GM21423 (cell line): Measurements from ENCODE around the gene IFIT1B.
A peak's percentile ranks its signal among the peaks of the same experiment; 100 is the strongest.
"Not testable (repeated sequence)": the region's sequence is repeated elsewhere in the genome, so short reads cannot be mapped to it uniquely, and the experiment has no call there.

ENCODE experiments used
- ATAC-seq: cut with Tn5 transposase; IDR thresholded peaks from one replicate; pipeline ENCODE4 v1.9.1; 2021; ENCODE audit warnings: mild to moderate bottlenecking, moderate library complexity; ENCODE audit not compliant: unreplicated experiment

Gene IFIT1B, protein sequence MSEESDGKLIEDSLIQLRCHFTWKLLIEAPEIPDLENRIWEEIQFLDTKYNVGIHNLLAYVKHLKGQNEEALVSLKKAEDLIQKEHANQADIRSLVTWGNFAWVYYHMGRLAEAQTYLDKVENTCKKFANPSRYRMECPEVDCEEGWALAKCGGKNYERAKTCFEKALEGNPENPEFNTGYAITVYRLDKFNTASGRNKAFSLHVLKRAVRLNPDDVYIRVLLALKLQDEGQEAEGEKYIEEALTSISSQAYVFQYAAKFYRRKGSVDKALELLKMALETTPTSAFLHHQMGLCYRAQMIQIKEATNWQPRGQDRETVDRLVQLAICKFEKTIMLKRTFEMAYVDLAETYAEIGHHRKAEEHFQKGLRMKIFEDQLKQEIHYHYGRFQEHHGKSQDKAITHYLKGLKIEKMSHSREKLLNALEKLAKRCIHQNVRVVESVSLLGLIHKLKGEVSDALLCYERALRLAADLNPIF

DNA sequence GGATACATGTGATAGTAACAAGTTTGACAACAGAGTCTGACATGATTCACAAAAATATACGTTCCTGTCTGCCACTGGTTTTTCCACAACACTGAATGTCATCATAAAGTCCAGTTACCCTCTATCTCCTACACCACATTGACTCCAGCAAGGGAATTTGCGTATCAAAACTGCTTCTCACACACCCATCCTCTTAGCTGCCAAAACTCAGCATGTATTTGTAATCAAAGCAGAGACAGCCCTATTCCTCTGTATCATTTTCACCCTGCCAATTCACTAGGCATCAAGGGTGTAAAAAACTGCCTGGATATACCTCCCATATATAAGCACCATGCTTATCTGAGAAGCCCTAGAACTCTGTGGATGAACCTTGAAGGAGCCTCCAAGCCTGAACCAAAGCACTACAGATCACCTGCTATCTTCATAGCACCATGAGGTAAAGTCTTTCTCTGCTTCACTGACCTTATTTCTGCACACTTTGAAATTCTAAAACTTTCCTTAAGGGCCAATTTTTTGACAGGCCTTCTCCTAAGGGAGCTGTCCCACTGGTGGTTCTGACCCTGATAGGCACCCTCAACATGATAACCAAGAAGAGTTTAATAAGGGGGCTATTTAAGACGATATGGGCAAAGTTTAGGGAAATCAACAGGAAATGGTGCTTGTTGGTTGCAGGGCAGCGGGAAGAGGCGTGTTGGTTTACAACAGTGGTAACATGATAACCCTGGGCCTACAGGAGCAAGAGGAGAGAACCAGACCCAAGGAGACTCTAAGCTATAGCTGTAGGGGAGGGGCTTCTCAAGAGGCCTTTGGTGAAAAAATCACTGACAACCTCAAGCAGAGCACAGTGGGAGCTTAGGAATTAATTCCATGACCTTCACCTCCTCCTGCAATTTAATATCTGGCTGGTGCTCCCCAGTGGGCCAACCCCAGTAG lies at the start of gene IFIT1B:
Gene IFIT1B, plus strand, starts transcription at position 352 of the 933 bp plus-strand sequence. Its CDS starts 80 bp downstream, at position 432.
- ATAC-seq: no peak

DNA sequence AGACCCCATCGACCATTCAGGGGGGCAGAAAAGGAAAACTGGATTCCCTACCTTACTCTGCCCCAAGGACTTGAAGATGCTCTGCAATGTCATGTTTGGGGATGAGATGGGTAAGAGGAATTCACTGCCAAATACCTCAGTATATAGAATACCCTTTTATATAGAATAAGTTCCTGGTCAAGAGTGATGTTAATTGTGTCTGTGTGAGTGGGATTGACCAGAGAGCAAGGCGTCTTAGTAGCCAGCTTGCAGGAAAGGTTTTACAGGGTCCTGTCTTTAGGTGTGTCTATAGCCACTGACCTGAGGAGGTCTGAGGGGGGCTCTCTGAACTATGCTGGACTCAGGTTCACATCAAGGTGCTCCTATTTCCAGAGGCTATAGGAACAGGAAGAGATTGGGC lies 48.7 kb upstream of the IFIT1B start:
- no peak for ATAC-seq

DNA sequence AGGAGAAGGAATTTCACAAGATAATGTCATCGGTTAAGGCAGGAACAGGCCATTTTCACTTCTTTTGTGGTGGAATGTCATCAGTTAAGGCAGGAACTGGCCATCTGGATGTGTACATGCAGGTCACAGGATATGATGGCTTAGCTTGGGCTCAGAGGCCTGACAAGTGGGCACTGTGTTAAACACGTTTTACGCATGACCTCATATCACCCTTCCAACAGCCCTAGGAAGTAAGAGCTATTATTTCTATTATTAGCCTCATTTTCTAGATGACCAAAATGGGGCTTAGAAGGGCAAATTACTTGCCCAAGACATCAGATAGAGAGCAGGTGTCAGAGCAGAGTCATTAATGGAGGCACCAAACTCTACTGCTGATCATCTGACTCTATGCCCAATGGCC lies 47.8 kb upstream of the IFIT1B start:
- ATAC-seq: not testable (repeated sequence)

DNA sequence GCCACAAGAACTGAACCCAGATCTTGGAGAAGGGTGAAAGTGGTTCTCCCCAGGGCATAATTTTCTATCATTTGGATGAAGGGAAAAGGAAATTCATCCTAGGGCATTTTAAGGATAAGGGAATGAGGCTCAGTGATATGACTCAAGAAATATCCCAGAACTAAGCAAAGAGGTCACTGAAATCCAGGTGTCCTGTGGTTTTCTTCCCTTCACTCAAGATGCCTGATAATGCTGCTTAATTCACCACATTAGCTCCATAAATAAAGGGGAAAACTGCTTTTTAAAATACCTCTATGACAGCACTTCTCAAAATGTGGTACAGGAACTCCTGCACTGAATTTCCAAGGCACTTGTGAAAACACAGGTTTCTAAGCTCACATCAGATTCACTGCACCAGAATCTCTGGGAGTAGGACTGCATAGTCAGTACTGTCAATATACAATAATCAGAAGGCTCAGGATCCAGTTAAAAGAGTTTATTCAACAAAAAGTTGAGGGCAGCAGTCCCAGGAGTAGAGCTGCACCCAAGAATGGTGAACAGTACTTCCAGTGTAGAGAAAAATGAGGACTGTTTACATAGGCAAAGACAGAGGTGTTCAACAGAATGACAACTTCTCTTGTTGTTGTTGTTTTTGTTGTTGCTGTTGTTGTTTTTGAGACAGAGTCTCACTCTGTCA lies 47.2 kb upstream of the IFIT1B start:
- no peak for ATAC-seq

DNA sequence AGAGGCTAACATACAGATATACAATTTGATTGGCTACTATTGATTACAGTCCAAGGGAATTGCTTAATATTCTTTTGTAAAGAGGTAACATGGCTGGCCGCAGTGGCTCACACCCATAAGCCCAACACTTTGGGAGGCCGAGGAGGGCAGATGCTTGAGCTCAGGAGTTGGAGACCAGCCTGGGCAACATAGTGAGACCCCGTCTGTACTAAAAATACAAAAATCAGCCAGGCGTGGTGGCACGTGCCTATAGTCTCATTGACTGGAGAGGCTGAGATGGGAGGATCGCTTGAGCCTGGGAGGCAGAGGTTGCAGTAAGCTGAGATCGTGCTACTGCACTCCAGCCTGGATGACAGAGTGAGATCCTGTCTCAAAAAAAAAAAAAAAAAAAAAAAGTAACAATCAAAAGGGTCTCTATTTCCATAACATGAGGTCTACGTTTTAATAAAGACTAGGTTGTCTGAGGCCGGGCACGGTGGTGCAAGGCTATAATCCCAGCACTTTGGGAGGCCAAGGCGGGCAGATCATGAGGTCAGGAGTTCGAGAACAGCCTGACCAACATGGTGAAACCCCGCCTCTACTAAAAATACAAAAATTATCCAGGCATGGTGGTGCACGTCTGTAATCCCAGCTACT lies 46.3 kb upstream of the IFIT1B start:
- not testable (repeated sequence) for ATAC-seq

DNA sequence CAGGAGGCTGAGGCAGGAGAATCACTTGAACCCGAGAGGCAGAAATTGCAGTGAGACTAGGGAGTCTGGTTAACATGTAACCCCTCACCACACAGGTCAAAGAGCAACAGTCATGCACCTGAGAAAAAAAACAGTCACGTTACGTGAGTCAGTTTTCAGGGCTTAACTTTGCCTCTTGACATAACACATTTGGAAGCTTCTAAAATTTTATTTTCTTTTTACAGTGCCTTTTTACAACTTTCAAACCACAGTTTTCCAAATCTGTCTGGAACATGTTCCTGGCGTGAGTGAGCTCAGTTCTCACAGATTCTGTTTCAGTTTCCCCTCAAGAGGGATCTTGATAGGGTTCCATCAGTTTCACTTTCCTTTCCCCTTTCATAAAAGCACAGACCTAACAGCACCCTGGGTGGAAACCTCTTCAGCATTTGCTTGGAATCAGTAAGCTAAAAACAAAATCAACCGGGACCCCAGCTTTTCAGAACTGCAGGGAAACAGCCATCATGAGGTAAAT lies 45.7 kb upstream of the IFIT1B start:
- ATAC-seq: peak; percentile 43

DNA sequence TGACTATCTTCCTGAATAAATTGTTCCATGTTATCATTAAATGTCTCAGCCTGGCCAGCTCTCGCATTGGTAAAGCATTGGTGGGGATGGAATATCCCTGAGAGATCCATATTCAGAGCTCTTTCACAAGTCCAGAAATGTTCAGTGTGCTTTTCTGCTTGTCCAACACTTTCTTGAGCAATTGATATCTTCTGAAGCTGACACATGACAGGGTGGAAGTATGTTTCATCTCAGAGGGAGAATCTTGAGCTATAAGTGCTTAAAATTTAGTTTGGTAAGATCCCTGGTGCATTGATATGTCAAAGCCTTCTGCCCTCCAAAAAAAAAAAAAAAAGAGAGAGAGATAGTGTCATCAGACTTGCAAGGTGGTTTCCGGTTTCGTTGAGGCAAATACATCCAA lies 42.6 kb upstream of the IFIT1B start:
- no peak for ATAC-seq

DNA sequence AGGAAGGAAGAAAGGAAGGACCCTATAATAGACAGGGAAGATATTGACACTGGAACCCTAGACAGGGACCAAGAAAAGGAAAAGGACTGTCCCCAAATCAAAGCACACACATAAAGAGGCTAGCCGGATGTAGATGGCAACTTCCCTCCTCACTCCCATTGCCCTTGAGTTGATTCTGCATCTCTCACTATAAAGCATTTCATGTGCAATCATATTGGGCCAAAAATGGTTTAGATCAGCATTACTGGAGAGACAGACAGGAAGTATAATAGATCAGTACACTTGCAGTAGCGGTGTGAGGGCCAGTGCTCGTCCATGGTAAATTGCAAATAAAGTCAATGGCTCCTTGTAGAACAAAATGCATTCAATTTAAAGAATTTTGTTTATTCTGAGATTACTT lies 41.6 kb upstream of the IFIT1B start:
- ATAC-seq: no peak

DNA sequence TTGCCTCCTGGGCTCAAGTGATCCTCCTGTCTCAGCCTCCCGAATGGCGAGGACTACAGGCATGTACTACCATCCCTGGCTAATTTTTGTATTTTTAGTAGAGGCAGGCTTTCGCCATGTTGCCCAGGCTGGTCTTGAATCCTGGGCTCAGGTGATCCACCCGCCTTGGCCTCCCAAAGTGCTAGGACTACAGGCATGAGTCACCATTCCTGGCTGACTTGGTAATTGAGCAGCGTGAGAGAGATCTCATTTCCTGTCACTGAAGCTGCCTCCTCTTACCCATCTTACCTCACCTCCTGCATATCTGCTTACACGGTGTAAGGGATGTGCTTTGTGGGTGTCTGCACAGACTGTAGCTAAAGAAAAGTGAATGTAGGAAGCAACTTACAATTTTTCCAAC lies 40.4 kb upstream of the IFIT1B start:
- no peak for ATAC-seq

DNA sequence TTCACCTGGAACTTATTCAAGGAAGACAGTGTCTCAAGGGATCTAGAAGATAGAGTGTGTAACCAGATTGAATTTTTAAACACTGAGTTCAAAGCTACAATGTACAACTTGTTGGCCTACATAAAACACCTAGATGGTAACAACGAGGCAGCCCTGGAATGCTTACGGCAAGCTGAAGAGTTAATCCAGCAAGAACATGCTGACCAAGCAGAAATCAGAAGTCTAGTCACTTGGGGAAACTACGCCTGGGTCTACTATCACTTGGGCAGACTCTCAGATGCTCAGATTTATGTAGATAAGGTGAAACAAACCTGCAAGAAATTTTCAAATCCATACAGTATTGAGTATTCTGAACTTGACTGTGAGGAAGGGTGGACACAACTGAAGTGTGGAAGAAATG lies 39.1 kb upstream of the IFIT1B start:
- ATAC-seq: no peak

DNA sequence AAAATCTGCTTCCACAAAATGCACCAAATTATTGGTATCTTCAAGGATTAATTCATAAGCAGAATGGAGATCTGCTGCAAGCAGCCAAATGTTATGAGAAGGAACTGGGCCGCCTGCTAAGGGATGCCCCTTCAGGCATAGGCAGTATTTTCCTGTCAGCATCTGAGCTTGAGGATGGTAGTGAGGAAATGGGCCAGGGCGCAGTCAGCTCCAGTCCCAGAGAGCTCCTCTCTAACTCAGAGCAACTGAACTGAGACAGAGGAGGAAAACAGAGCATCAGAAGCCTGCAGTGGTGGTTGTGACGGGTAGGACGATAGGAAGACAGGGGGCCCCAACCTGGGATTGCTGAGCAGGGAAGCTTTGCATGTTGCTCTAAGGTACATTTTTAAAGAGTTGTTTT lies 38.0 kb upstream of the IFIT1B start:
- ATAC-seq: no peak

DNA sequence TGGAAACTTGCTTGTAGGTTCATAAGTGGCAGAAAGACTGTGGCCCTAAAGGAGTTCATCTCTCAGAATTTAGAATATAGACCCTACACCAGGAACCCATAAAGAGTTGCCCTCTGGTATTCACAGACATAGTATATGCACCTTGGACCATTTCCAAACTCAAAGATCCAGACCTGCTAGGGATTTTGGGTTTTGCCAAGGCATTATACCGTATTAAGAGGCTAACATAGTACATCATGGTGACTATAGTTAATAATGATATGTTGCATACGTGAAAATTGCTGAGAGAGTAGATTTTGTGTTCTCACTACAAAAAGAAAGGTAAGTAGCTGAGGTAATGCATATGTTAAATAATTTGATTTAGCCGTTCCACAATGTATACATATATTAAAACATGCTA lies 36.2 kb upstream of the IFIT1B start:
- ATAC-seq: no peak

DNA sequence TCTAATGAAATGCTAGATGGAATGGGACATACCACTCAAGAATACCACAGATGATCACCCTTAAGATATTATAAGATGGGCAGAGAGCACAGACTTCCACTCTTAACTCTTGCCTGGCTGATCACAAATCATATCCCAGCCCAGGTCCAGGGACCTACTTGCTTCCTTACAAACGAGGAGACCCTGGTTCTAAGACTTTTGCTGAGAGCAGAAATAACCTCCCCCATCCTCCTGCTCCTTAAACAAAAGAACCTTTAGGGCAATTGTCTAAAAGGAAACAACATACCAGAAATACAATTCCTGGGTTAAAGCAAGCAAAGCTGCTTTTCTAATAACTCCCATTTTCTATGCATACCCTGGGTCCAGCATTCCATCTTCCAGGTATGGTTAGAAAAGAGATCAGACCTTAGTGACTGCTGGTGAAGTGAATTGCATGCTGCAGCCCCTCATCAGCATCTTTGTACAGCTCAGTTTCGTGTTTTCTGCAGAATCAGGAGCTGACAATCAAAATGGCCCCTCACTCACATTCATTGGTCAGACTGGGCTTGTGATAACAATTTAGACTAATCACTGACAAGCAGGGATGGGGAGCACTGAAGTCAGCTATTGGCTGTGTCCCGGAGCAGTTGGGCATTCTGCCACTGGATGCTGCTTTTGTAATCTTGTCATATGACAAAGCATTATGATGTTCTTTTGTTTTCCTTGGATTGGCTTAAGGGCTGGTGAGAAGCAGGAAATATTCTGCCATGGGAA lies 35.5 kb upstream of the IFIT1B start:
- ATAC-seq: no peak

DNA sequence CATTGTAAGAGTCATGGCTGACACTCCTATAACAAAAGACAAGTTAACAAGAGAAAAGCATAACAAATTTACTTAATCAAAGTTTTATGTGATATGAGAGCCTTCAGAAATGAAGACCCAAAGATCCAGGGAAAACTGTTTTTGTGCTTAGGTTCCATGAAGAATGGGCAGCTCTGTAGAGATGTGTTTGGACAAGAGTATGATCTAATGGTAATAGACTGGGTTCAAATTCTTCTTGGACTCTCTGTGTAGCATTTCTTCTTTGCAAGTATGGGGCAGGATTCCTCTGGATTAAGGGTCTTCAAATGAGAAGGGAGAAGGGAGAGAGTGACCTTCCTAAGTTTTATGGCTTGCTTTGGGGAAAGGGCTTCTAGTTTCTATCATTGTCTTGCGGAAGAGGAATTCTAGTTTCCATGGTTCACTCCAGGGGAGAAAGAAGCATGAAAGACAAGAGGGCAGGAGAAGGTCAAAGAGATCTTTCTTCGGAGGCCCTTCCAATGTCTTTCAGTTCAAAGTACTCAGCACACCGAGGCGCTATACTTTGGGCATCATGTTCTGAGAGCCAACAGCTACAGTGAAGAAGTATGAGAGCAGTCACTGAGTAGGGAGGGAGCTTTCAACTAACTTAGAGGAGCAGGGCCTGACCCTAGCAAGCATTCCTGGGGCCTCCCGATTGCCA lies 34.6 kb upstream of the IFIT1B start:
- ATAC-seq: no peak

DNA sequence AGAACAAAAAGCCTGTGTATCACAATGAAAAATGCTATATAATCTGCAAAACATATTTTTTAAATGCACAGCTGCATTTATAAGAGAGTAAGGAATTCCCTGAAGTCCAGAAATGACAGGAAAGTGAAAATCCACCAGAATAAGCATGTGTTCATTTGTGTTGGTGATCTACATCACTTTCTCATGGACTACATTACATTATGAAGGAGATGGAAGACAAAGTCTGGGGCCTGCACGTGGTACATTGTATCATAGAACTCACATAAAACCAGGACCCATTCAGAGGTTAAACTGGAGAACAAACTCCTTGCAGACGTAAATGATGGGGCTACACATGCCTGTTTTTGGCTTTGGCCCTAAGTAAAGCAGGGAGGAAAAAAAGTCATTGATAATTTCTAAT lies 33.7 kb upstream of the IFIT1B start:
- ATAC-seq: no peak

DNA sequence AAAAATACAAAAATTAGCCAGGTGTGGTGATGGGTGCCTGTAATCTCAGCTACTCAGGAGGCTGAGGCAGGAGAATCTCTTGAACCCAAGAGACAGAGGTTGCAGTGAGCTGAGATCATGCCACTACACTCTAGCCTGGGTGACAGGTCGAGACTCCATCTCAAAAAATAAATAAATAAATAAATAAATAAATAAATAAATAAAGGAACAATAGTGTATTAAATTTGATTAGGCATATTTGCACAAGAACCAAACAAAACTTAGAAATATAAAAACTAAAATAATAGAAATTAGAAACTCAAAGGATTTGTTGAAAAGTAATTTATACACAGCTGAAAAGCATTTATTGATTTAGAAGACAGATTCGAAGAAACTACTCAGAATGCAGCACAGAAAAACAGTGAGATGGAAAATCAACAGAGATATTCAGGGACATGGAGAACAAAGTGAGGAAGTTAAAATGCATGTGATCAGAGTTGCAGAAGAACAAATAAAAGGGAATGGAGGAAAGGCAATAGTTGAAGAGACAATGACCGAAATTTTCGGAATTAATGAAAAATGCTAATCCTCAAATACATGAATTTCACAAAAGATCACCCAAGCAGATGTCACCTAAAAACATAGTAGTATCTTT lies 32.4 kb upstream of the IFIT1B start:
- ATAC-seq: no peak

DNA sequence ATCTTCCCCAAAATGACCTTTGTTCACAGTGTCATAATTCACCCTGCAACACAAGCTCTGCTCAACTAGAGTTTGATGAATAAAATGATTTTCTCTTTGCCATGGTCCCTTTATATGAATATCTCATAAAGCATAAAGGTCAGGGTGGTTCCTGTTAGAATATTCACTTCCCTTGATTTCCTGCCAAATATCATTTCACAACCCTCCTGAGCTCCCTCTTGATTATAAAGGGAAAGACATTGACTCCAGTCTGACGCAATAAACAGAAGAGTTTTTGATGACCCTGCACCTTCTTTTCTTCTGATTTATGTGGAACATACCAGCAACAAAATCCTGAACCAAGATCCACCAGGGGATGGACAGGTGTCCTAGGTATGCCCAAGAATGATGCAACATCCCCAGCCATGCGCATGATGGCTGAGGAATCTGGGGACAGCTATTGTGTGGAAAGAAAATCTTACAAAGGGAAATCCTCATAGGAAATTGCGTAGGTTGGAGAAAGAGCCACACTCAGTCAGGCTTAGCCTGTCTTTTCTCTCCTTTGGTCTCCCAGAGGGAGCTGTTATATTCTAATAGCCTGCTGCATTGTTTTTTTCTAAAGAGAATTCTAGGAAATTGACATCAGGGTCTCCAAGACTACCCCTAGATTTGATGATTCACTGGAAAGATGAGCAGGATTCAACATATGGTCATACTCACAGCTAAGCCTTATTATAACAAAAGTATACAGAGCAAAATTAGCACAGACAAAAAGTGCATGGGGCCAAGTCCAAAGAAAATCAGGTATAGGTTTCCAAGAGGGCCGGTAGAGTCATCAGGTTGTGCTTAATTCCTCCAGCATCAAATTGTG lies 31.2 kb upstream of the IFIT1B start:
- ATAC-seq: no peak
